CD4-positive, alpha-beta T cell treated with Interleukin-17A for 4 hours (primary cell): ENCODE data around the gene ESD.
A peak's percentile ranks its signal among the peaks of the same experiment; 100 is the strongest.
"Not testable (repeated sequence)": the region's sequence is repeated elsewhere in the genome, so short reads cannot be mapped to it uniquely, and the experiment has no call there.

Experiments used
- DNase-seq: peaks from one replicate; pipeline ENCODE4 v3.0.0-alpha.2; 2020; ENCODE audit warnings: mixed read lengths

The ESD gene, protein sequence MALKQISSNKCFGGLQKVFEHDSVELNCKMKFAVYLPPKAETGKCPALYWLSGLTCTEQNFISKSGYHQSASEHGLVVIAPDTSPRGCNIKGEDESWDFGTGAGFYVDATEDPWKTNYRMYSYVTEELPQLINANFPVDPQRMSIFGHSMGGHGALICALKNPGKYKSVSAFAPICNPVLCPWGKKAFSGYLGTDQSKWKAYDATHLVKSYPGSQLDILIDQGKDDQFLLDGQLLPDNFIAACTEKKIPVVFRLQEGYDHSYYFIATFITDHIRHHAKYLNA

DNA sequence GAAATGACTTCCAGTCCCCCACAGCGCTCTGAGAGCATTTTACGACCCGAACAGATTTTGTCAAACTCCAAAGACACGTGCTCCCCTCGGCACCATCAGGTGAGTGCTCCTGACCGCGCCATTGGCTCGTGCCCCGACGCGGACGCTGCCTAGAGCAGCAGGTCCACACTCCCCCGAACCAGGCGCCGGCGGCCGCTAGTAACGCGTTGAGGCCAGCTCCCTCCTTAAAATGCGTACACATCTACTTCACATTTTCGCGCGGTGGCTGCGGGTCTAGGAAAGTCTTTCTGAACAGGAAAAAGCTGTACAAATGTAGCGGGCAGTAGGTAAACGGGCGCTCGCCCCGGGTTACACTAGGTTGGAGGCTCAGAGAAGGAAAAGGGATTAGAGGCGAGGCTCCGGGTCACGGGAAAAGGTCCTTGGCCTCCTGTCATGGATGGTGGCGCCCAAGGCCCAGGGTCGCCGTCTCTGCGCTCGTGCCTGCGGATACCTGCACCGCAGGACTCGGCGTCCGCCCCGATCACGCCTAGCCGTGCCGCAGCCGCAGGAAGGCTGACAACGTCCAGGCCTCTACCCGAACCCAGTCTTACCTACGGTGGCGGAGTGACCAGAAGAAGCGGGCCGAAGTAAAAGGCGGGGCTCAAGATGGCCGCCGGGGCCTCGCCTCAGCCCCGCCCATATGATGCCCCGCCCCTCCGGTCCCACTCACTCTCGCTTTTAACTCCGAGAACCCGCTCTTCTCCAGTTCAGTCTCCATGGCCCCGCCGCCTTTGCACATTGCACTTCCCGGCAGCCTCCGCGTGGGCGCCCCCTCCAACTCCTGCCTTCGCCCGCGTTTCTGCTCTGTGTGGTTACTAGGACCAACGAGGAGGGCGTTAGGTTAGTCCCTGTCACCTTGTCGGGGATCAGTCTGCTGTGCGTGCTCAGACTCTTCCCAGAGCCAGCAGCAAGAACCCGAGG, at the start of gene ESD:
Gene ESD (minus strand): TSS at position 647 of the 960 bp plus-strand sequence. CDS start 5,748 bp downstream, outside the sequence.
- peak; percentile 97 for DNase-seq

GRCh38 chr13:46846726-46847125, 49.8 kb upstream of the ESD start:
- DNase-seq: no peak

DNA sequence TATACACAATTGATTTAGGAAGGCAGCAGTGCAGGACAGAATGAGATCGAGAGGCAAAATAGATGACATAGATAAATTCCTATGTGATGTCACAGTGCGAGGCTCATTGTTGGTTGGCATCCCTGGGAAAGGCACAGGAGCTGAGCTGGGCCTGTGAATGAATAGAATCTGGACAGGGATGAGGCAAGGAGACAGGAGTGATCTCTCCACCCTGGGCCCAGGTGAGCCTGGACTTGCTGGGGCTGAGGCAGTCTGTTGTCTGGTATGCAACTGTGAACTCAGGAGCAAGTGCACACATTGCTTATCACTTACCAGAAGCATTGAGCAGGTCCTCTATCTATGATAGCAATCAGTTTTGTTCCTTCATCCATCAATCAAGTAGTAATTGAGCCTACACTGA, 48.2 kb upstream of the ESD start:
- DNase-seq: no peak

DNA sequence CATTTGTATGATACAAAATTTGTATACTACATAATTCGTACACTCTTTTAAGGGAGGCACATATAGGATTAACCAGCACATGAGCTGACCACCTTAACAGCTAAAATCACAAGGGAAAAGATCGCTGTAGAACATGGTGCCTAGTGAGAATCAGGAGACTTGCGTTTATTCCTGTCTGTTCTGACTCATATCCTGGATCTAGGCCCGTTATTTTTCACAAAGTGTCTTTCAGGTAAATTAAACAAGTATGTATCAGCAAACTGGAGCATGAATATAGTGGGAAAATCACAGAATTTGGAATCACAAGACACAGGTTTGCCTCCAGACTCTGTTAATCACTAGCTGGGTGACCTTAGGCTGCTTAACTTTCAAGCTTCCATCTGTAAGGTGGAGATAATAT, 47.5 kb upstream of the ESD start:
- DNase-seq: no peak

DNA sequence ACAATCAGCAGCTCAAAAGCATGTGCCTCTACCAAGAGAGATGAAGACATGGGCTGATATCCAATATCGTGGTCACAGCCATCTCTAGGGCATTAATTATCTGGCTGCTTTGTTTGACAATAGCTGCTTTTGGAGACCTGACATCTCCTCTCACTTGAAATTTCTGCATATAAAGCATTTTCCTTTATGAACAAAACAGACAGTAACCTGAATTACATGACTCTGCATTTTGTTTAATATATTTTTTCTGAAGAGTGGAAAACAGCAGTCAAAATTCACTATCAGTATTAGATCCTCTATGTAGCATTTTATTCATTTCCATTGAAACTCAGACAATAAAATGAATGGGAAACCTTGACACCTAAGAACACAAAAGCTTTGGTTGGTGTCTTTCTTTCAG, 42.4 kb upstream of the ESD start:
- DNase-seq: no peak

DNA sequence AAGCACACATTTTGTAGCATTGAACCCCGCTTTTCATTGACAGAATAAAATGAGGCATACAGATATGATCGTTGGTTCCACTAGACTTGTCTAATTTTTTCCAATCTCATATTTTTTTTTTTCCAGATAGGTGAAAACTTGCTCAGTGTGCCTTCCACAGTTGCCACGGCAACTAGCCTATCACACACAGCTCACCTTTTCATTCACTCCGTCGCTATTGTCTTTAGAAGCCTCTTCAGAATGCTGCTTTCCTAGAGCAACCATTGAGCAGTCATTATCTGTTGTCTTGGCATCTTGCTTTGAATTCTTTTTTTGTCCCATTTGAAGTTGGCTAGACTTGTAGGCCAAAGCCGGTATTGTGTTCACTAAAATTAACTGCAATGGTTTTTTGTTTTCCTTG, 37.7 kb upstream of the ESD start:
- no peak for DNase-seq

DNA sequence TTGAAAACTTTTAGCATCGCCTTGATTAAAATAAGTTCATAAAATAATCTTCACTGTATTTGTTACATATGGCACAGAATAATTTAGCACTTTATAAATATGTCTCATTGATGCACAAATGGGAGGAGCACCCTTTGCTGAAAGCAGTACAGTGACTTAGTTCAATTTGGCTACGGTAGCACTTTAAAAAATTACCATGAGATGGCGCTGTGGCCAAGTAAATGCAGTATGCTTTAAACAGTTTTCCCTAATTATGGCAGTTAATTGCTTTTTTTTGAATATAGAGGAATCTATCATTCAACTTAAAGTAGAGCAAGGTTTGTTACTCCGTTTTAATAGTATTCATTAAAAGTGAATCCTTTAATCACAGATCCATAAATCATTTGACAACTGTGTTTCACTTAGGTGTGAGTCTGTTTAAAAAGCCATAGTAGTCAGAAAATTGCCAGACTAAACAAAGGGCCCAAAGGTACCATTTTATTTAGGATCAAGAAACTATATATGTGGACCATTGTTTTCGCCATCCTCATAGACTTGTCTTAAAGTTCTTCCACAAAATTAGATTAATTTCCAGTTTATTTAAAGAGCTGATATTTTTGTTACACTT, 34.7 kb upstream of the ESD start:
- DNase-seq: peak; percentile 29

DNA sequence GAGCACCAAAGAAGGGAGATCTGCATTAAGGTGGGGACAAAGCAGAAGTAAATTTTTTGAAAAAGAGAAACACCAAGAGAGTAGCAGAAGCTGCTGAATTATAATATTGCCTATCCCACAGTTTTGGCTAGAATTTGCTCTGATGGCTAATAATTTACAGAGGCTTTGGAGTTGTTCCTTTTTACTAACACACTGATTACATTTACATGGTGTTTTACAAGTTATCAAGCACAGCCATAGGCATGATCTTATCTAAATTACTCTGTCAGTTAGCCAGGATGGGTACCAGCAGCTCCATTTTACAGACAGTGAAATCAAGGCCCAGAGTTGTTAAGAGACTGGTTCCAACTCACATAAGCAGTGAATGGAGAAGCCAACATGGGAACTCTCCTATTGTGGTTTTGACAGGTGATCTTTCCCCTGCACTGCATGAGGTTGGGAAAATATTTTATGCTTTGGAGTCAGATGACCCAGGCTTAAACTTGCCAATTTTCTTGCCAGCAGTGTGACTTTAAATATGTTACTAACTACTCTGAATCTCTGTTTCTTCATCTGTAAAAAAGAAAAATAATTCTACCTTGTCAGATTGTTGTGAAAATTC, 33.5 kb upstream of the ESD start:
- DNase-seq: no peak

DNA sequence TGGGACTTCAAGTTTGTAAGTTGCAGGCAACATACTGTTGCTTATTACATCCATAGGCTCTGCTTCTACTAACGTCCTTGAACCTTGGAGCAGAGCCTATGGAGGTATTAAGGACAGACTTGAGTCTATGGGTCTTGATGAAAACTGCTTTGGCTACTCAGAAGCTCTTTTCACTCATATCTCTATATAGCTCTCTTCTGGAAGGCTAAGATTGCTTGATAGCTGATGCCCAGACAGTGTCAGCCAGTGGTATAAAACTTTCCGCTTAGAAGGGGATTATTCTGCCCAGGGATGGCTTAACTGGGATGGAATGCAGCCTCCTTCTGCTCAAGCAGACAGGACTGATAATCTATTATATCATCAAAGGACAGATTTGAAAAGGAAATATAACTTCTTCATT, 25.6 kb upstream of the ESD start:
- DNase-seq: no peak

GRCh38 chr13:46817838-46818476, 21.0 kb upstream of the ESD start:
- no peak for DNase-seq

DNA sequence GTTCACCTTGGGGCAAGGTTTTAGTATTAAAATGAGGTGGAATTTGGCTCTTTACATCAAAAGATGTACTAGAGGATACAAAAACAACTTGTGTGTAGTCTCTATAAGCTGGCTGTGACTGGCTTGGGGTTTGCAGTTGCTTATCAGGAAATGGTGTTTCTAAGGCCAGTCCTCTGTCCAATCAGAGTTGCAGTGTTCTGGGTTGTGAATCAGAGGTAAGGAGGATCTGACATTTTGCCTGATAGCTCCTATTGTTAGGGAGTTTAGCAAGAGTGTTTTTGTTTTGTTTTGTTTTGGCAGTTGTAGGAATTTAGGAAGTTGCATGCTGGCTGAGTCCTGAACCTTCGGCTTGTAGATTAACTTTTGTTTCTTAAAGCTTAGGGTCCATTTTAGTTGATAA, 20.1 kb upstream of the ESD start:
- no peak for DNase-seq

DNA sequence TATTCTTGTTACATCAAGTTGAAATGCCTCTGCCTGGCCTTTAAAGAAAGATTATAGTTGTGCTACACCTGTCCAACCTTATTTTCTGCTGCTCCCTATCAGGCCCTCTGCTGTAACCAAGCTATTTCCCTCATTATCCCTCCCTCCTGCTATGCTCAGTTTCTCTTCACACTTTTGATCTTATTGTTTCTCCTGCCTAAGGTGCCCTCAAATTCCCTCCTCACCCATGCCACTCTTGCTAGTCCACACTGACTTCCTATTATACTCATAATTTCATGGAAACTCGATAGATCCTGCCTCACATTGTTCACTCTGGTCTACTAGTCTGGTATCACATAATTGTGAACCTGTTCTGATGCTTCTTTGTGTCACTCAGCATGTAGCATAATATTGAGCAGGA, 19.4 kb upstream of the ESD start:
- DNase-seq: no peak

- no peak for DNase-seq
Measured at GRCh38 chr13:46812301-46812797, 15.4 kb upstream of the ESD start.

GRCh38 chr13:46810440-46810839, 13.5 kb upstream of the ESD start:
- no peak for DNase-seq

- not testable (repeated sequence) for DNase-seq
Measured at GRCh38 chr13:46804921-46805320, 8.0 kb upstream of the ESD start.

GRCh38 chr13:46804391-46804815, 7.4 kb upstream of the ESD start:
- DNase-seq: no peak

DNA sequence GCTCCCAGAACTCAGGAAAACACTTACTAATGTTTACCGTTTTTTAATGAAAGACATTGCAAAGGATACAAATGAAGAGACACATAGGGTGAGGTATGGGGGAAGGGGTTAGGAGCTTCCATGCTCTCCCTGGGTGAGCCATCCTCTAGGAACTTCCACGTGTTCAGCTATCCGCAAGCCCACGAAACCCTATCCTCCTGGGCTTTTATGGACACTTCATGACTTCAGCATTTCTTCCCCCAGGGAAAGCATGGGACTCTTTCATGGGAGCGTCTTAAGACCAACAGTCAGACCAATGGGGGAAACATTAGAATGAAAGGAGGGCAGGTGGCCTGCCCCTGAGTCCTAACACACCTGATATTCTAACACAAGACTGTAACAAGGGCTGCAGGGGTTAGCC, 6.6 kb upstream of the ESD start:
- DNase-seq: no peak

DNA sequence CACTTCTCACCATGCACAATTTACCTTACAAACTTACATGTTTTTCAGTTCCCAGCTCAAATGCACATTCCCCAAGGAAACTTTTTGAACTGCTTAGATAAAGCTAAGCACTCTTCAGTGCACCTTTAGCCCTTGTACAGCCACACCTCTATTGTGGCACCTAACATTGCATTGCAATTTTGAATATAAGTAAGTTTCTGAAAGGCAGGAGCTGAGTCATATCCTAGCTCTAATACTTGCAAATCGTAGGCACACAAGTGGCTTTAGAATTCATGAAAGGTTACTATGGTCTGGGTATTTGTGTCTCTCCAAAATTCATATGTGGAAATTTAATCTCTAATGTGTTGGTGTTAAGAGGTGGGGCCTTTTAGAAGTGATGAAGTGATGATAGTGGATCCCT, 4.9 kb upstream of the ESD start:
- no peak for DNase-seq

- no peak for DNase-seq
Measured at GRCh38 chr13:46799139-46799538, 2.2 kb upstream of the ESD start.

- DNase-seq: peak; percentile 2
Measured at GRCh38 chr13:46797501-46798237, 708 bp upstream of the ESD start.

- DNase-seq: no peak
Measured at GRCh38 chr13:46796129-46796514, 839 bp downstream of the ESD start.

- DNase-seq: no peak
Measured at GRCh38 chr13:46795321-46795720, 1.6 kb downstream of the ESD start.
